K562 (cell line): Measurements from ENCODE around the gene A4GALT. TPM values are rescaled to one million over a fixed set of nuclear protein-coding genes. Genes with fewer than 3 reads are reported as not detected.

ENCODE experiments used
- ATAC-seq: fragments of 200-7000 bp; cut with Tn5 transposase; 3 replicates; pipeline ENCODE4 v1.9.1; 2020; ENCODE audit warnings: moderate library complexity
- BruUV-seq: library from RNA; stranded (reverse); fragments of 400-500 nt; replicated peaks from 2 replicates; lab custom pipeline; 2021; lab: Mats Ljungman, UMichigan
- CTCF ChIA-PET: fragments of 300-600 bp; formaldehyde crosslinking; extraction: SDS; loops from one replicate; lab custom pipeline; 2021; ENCODE audit warnings: low intra/inter-chr PET ratio; lab: Yijun Ruan, JAX
- POLR2A ChIA-PET: fragments of 300-600, 350-650 bp; sonication (Branson Sonifier 250); formaldehyde crosslinking; extraction: SDS; loops from one replicate; lab custom pipeline; 2021; ENCODE audit warnings: antibody characterized with exemption, inconsistent platforms; lab: Yijun Ruan, JAX
- DNase-seq, 4 experiments: peaks; one replicate each; pipeline versions ENCODE4 v3.0.0 to v3.0.0-alpha.2; 2011 to 2018; ENCODE audit warnings: low spot score in 3 of 4, mixed read lengths in 3 of 4; ENCODE audit errors: extremely low read depth in 1 of 4
- FAIRE-seq: peaks from 2 replicates; lab custom pipeline; 2011; peaks lifted over from hg19 to GRCh38; lab: Jason Lieb, UNC
- H2AFZ ChIP-seq: 2 replicates; pipeline ENCODE4 v1.6.0; 2011; ENCODE audit warnings: low read depth, low read length, control low read depth, inconsistent platforms
- H3K27ac ChIP-seq: fragments of 200-600 bp; 3 replicates; pipeline ENCODE4 v1.8.0; 2011; ENCODE audit warnings: low read depth, mild to moderate bottlenecking, control low read depth, inconsistent platforms, low read length, moderate library complexity, mixed read lengths; ENCODE audit errors: extremely low read depth
- H3K27me3 ChIP-seq, 2 experiments: fragments of 300-600 bp in 1 of 2; 2 replicates in 1 of 2; 3 replicates in 1 of 2; pipeline versions ENCODE4 v1.6.0 to v1.8.0; 2011; ENCODE audit warnings: inconsistent platforms in 2 of 2, low read length in 2 of 2, mild to moderate bottlenecking in 1 of 2, mixed read lengths in 1 of 2, moderate library complexity in 1 of 2; ENCODE audit not compliant: control insufficient read depth in 2 of 2, insufficient read depth in 2 of 2
- H3K36me3 ChIP-seq: fragments of 300-600 bp; 3 replicates; pipeline ENCODE4 v1.8.0; 2011; ENCODE audit warnings: mild to moderate bottlenecking, low read length, inconsistent platforms; ENCODE audit not compliant: control insufficient read depth, insufficient read depth
- H3K4me1 ChIP-seq, 2 experiments: fragments of 200-600 bp in 1 of 2; replicated peaks in 1 of 2; 2 replicates in 1 of 2; 3 replicates in 1 of 2; pipeline versions ENCODE4 v1.5.1 to v1.8.0; 2011; ENCODE audit warnings: inconsistent platforms in 2 of 2, low read length in 2 of 2, mild to moderate bottlenecking in 1 of 2, mixed read lengths in 1 of 2, moderate library complexity in 1 of 2; ENCODE audit not compliant: control insufficient read depth in 2 of 2, insufficient read depth in 2 of 2
- H3K4me2 ChIP-seq: 2 replicates; pipeline ENCODE4 v1.6.1; 2011; ENCODE audit warnings: low read length, control low read depth, inconsistent platforms, mixed read lengths; ENCODE audit not compliant: insufficient read depth
- H3K4me3 ChIP-seq: fragments of 200-600 bp; sonication (generic), shearing (Covaris generic); 2 replicates; pipeline ENCODE4 v1.5.1; 2016; ENCODE audit warnings: control low read depth, inconsistent platforms
- H3K79me2 ChIP-seq: fragments of 200-600 bp; 3 replicates; pipeline ENCODE4 v1.8.0; 2011; ENCODE audit warnings: low read length, inconsistent platforms; ENCODE audit not compliant: control insufficient read depth, insufficient read depth
- H3K9ac ChIP-seq, 2 experiments: 2 replicates each; pipeline versions ENCODE4 v1.6.0 to v1.6.1; 2011; ENCODE audit warnings: low read depth in 2 of 2, low read length in 2 of 2, control low read depth in 1 of 2, inconsistent platforms in 1 of 2, mild to moderate bottlenecking in 1 of 2, mixed read lengths in 1 of 2; ENCODE audit not compliant: insufficient read depth in 1 of 2
- H3K9me1 ChIP-seq: one replicate; pipeline ENCODE4 v1.6.0; 2011; ENCODE audit warnings: inconsistent platforms, mild to moderate bottlenecking, low read length, moderate library complexity; ENCODE audit not compliant: control insufficient read depth, insufficient read depth
- H3K9me3 ChIP-seq: replicated peaks from 2 replicates; pipeline ENCODE4 v1.5.1; 2011; ENCODE audit warnings: low read depth, low read length, inconsistent platforms; ENCODE audit not compliant: control insufficient read depth, insufficient read depth
- H4K20me1 ChIP-seq: replicated peaks from 2 replicates; pipeline ENCODE4 v1.6.1; 2011; ENCODE audit warnings: low read length, inconsistent platforms, mixed read lengths; ENCODE audit not compliant: control insufficient read depth, insufficient read depth
- ARNT ChIP-seq, 2 experiments: fragments of 450-650 bp; IDR thresholded peaks; 2 replicates each; pipeline ENCODE4 v1.6.1; 2016; ENCODE audit warnings: mild to moderate bottlenecking in 1 of 2
- CTBP1 ChIP-seq: fragments of 450-650 bp; IDR thresholded peaks from 2 replicates; pipeline ENCODE4 v1.6.1; 2016; ENCODE audit warnings: borderline replicate concordance
- GTF2F1 ChIP-seq: IDR thresholded peaks from 2 replicates; pipeline ENCODE4 v1.6.1; 2011; ENCODE audit warnings: low read depth, low read length, improper control_type of control experiment
- HDAC3 ChIP-seq: fragments of 450-650 bp; IDR thresholded peaks from 2 replicates; pipeline ENCODE4 v1.6.1; 2018; ENCODE audit warnings: borderline replicate concordance, mild to moderate bottlenecking, moderate library complexity; ENCODE audit not compliant: partially characterized antibody
- HES1 ChIP-seq: fragments of 450-650 bp; IDR thresholded peaks from 2 replicates; pipeline ENCODE4 v1.6.1; 2016; ENCODE audit warnings: low read depth, mild to moderate bottlenecking, moderate library complexity
- NFYB ChIP-seq: IDR thresholded peaks from 2 replicates; pipeline ENCODE4 v1.6.1; 2011; ENCODE audit warnings: mild to moderate bottlenecking, moderate library complexity; ENCODE audit not compliant: insufficient read length; ENCODE audit errors: extremely low read depth
- PHF20 ChIP-seq: fragments of 450-650 bp; IDR thresholded peaks from 2 replicates; pipeline ENCODE4 v1.6.1; 2018; ENCODE audit not compliant: partially characterized antibody
- PRDM10 ChIP-seq: fragments of 450-650 bp; IDR thresholded peaks from 2 replicates; pipeline ENCODE4 v1.6.1; 2018; ENCODE audit not compliant: partially characterized antibody
- SIRT6 ChIP-seq: IDR thresholded peaks from one replicate; pipeline ENCODE4 v1.6.1; 2012; ENCODE audit warnings: low read depth, mild to moderate bottlenecking, control low read depth, inconsistent platforms, low read length, moderate library complexity
- STAT6 ChIP-seq: sonication (generic); formaldehyde crosslinking; IDR thresholded peaks from 2 replicates; pipeline ENCODE4 v1.8.1; 2023; ENCODE audit warnings: mild to moderate bottlenecking, missing genetic modification reagents
- WGBS: fragments of 100-300 bp; shearing (Covaris generic); methylation state at CpG from one replicate; pipeline ENCODE4 v1.1.6; 2016; ENCODE audit warnings: low coverage, mixed read lengths; ENCODE audit not compliant: insufficient coverage; ENCODE audit errors: missing lambda C conversion rate; 5-methylcytosine and 5-hydroxymethylcytosine counted together
- in situ Hi-C: fragments of 300-500 bp; cut with MboI; formaldehyde crosslinking; loops from 4 replicates; pipeline ENCODE4 v1.15.0; 2018; ENCODE audit warnings: inconsistent platforms, mixed read lengths
- intact Hi-C: fragments of 100-400 bp; cut with micrococcal nuclease; formaldehyde crosslinking; loops from 2 replicates; pipeline ENCODE4 v1.14.2; 2022
- polyA plus RNA-seq, 8 experiments: library from polyadenylated mRNA; depleted of rRNA in 4 of 8; stranded (reverse) in 5 of 8; unstranded in 3 of 8; fragments of >200 nt; fragmentation: Nextera tagmentation in 2 of 8; fragmentation: Illumina TruSeq in 1 of 8; extraction: Ambion mirVana in 2 of 8; extraction: Trizol in 1 of 8; gene quantifications; 2 replicates each; pipeline versions ENCODE4 v1.2.1 to v1.2.3, GENCODE V29; 2011 to 2014; ENCODE audit warnings: inconsistent platforms in 1 of 8, missing spikeins in 1 of 8
- total RNA-seq, 7 experiments: library from RNA; depleted of rRNA in 6 of 7; stranded (reverse); fragments of >200 nt in 6 of 7; fragmentation: Illumina TruSeq in 2 of 7; extraction: Trizol in 2 of 7; gene quantifications; 2 replicates each; pipeline versions ENCODE4 v1.2.1 to v1.2.3, GENCODE V29; 2011 to 2021; ENCODE audit warnings: low replicate concordance in 1 of 7

The A4GALT gene
- total and polyA plus RNA-seq, 9 of the 15 experiments (the other 6 are each of a cell fraction or from before 2014, with no cell fraction given): 0.07 to 0.11 TPM; not detected in 7

- H3K4me3 ChIP-seq: no peak overlapping the region
- no peak overlapping the region for H3K4me2 ChIP-seq
- no peaks in the 10 kb centered on the region for H3K36me3 ChIP-seq
- no peaks in the 10 kb centered on the region for H3K9me3 ChIP-seq
- H3K4me1 ChIP-seq: peaks cover 8 to 26% of the 10 kb centered on the region in 2 experiments; a peak in 3 of 5 replicates
- no peaks in the 10 kb centered on the region for H3K9me1 ChIP-seq
- no TSS peak for BruUV-seq
- DNase-seq (no peak), FAIRE-seq (no peak), ATAC-seq (no peak)
- in situ Hi-C loops (no loop called here), intact Hi-C loops (loop anchor here (10.0 kb wide), 1 partner anchor 67 kb away; no protein-coding TSS in a partner anchor)
- no peak overlapping the region for H3K9ac ChIP-seq
- H4K20me1 ChIP-seq: no peaks in the 10 kb centered on the region
- peaks cover 0 to 24% of the 10 kb centered on the region in 2 experiments; a peak in 1 of 5 replicates for H3K27me3 ChIP-seq
- no peak overlapping the region for H3K27ac ChIP-seq
- POLR2A ChIA-PET: interaction anchor here (1.1 kb wide), 1 partner anchor 18 kb away, joined by 3 read pairs; no protein-coding TSS in a partner anchor
- H2AFZ ChIP-seq: no peak overlapping the region
- CTCF ChIA-PET: no interaction called here
- WGBS: 35% methylated on average over 9 of the region's 10 CpGs
- H3K79me2 ChIP-seq: no peaks in the 10 kb centered on the region
- TF ChIP-seq PHF20 (no peak), HDAC3 (no peak), SIRT6 (no peak), ARNT (IDR thresholded peaks at IDR 0.05) (no peak), STAT6 (no peak), CTBP1 (no peak), PRDM10 (no peak), HES1 (no peak), GTF2F1 (no peak), NFYB (no peak)
These were observed 29.2 kb downstream of the A4GALT start for GRCh38 chr22:42691440-42691839.
